ENCODE results near the gene TMEM38B. TPM values are rescaled to one million over a fixed set of nuclear protein-coding genes. Genes with fewer than 3 reads are reported as not detected.

The TMEM38B gene
- polyA plus RNA-seq, 1 of the 3 experiments (the other 2 are of a cell fraction), result 6.8 TPM

DNA sequence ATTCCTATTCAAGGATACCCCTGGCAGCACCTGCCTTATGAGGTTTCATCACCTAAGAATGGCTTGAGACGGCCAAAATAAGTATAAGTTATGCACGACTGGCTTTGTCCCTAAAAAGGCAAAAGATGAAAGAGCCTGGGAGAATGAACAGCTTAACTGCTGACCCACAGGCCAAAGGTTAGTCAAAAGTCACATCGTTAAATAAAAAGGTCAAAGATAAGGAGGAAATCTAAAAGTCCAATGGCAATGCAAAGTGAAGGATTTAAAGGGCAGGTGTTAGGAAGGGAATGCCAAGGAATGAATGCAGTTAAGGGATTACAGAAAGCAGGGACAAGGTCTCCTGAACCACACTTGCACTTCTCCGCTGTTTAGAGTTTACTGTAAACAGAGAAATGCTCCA, 26.5 kb upstream of the TMEM38B start:
- 38% methylated on average over 4 of the region's 4 CpGs for WGBS (ENCODE audit: low lambda C conversion rate)
- no peak for DNase-seq
- Histone ChIP-seq H3K4me2 (no peak overlapping the region), H3K27me3 (ENCODE audit: insufficient read depth) (no peaks in the 10 kb centered on the region), H3K36me3 (replicated peaks in 1 of 2; ENCODE audit: control insufficient read depth in 1 of 2, insufficient read depth in 2 of 2, low read length in 1 of 2) (no peaks in the 10 kb centered on the region), H3K27ac (ENCODE audit: low read depth in 2 of 2, low read length in 1 of 2) (no peak overlapping the region), H2AFZ (ENCODE audit: low read depth) (no peak overlapping the region), H4K20me1 (ENCODE audit: insufficient read depth) (no peaks in the 10 kb centered on the region), H3K4me1 (ENCODE audit: control insufficient read depth in 1 of 2, insufficient read depth in 2 of 2, low read depth in 1 of 2, low read length in 1 of 2) (no peaks in the 10 kb centered on the region), H3K4me3 (ENCODE audit: low read depth in 2 of 2, low read length in 1 of 2) (no peak overlapping the region), H3K9me3 (no peaks in the 10 kb centered on the region), H3F3A (replicated peaks; ENCODE audit: insufficient read depth) (no peaks in the 10 kb centered on the region), H3K9me2 (no peaks in the 10 kb centered on the region), H3K79me2 (ENCODE audit: insufficient read depth) (no peaks in the 10 kb centered on the region), H3K9ac (no peak overlapping the region)
- ChIA-PET CTCF (interaction anchor here (1.1 kb wide), 1 partner anchor 11 kb away, joined by 3 read pairs; no protein-coding TSS in a partner anchor), POLR2A (no interaction called here)
- TF ChIP-seq, protein P1, sequence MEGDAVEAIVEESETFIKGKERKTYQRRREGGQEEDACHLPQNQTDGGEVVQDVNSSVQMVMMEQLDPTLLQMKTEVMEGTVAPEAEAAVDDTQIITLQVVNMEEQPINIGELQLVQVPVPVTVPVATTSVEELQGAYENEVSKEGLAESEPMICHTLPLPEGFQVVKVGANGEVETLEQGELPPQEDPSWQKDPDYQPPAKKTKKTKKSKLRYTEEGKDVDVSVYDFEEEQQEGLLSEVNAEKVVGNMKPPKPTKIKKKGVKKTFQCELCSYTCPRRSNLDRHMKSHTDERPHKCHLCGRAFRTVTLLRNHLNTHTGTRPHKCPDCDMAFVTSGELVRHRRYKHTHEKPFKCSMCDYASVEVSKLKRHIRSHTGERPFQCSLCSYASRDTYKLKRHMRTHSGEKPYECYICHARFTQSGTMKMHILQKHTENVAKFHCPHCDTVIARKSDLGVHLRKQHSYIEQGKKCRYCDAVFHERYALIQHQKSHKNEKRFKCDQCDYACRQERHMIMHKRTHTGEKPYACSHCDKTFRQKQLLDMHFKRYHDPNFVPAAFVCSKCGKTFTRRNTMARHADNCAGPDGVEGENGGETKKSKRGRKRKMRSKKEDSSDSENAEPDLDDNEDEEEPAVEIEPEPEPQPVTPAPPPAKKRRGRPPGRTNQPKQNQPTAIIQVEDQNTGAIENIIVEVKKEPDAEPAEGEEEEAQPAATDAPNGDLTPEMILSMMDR (IDR thresholded peaks at IDR 0.05), result no peak
- no peak for TF ChIP-seq MEF2A (IDR thresholded peaks at IDR 0.05; ENCODE audit: borderline replicate concordance, low read depth)
- TF ChIP-seq, protein P2, sequence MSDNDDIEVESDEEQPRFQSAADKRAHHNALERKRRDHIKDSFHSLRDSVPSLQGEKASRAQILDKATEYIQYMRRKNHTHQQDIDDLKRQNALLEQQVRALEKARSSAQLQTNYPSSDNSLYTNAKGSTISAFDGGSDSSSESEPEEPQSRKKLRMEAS (IDR thresholded peaks at IDR 0.05; ENCODE audit: low read depth), result no peak
- TF ChIP-seq, protein P3, sequence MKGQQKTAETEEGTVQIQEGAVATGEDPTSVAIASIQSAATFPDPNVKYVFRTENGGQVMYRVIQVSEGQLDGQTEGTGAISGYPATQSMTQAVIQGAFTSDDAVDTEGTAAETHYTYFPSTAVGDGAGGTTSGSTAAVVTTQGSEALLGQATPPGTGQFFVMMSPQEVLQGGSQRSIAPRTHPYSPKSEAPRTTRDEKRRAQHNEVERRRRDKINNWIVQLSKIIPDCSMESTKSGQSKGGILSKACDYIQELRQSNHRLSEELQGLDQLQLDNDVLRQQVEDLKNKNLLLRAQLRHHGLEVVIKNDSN (IDR thresholded peaks at IDR 0.05; ENCODE audit: borderline replicate concordance, low read depth), result no peak
- no peak for TF ChIP-seq GABPA (IDR thresholded peaks at IDR 0.05; ENCODE audit: low read depth)
- no peak for TF ChIP-seq YY1 (IDR thresholded peaks at IDR 0.05; ENCODE audit: low read depth)
- no peak for TF ChIP-seq CHD2 (IDR thresholded peaks at IDR 0.05; ENCODE audit: low read length, partially characterized antibody)
- TF ChIP-seq JUND (IDR thresholded peaks at IDR 0.05), result no peak
- no peak for TF ChIP-seq NFIC (IDR thresholded peaks at IDR 0.05; ENCODE audit: borderline replicate concordance)
- TF ChIP-seq, protein P4, sequence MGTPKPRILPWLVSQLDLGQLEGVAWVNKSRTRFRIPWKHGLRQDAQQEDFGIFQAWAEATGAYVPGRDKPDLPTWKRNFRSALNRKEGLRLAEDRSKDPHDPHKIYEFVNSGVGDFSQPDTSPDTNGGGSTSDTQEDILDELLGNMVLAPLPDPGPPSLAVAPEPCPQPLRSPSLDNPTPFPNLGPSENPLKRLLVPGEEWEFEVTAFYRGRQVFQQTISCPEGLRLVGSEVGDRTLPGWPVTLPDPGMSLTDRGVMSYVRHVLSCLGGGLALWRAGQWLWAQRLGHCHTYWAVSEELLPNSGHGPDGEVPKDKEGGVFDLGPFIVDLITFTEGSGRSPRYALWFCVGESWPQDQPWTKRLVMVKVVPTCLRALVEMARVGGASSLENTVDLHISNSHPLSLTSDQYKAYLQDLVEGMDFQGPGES (IDR thresholded peaks at IDR 0.05; ENCODE audit: low read depth, low read length), result no peak
- no peak for TF ChIP-seq POLR2AphosphoS5 (IDR thresholded peaks at IDR 0.05; ENCODE audit: low read depth, low read length)
- no peak for TF ChIP-seq SMC3 (IDR thresholded peaks at IDR 0.05; ENCODE audit: low read depth, low read length)
- no peak for TF ChIP-seq TCF12 (IDR thresholded peaks at IDR 0.05)
- TF ChIP-seq TEAD4 (IDR thresholded peaks at IDR 0.05; ENCODE audit: borderline replicate concordance, insufficient read depth), result no peak
- TF ChIP-seq, protein P5, sequence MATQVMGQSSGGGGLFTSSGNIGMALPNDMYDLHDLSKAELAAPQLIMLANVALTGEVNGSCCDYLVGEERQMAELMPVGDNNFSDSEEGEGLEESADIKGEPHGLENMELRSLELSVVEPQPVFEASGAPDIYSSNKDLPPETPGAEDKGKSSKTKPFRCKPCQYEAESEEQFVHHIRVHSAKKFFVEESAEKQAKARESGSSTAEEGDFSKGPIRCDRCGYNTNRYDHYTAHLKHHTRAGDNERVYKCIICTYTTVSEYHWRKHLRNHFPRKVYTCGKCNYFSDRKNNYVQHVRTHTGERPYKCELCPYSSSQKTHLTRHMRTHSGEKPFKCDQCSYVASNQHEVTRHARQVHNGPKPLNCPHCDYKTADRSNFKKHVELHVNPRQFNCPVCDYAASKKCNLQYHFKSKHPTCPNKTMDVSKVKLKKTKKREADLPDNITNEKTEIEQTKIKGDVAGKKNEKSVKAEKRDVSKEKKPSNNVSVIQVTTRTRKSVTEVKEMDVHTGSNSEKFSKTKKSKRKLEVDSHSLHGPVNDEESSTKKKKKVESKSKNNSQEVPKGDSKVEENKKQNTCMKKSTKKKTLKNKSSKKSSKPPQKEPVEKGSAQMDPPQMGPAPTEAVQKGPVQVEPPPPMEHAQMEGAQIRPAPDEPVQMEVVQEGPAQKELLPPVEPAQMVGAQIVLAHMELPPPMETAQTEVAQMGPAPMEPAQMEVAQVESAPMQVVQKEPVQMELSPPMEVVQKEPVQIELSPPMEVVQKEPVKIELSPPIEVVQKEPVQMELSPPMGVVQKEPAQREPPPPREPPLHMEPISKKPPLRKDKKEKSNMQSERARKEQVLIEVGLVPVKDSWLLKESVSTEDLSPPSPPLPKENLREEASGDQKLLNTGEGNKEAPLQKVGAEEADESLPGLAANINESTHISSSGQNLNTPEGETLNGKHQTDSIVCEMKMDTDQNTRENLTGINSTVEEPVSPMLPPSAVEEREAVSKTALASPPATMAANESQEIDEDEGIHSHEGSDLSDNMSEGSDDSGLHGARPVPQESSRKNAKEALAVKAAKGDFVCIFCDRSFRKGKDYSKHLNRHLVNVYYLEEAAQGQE (IDR thresholded peaks at IDR 0.05; ENCODE audit: low read depth, low read length), result no peak
